CD4-positive, alpha-beta T cell treated with Interleukin-2 at 100 ng/mL for 4 hours (primary cell): ENCODE data around the gene BABAM2.
"Not testable (repeated sequence)": the region's sequence is repeated elsewhere in the genome, so short reads cannot be mapped to it uniquely, and the experiment has no call there.

Source experiments
- DNase-seq: peaks from one replicate; pipeline ENCODE4 v3.0.0-alpha.2; 2020; ENCODE audit warnings: low spot score

Gene BABAM2

GRCh38 chr2:28332696-28333095 lies 442.2 kb downstream of the BABAM2 start:
- no peak for DNase-seq

GRCh38 chr2:28333606-28334526 lies 443.3 kb downstream of the BABAM2 start:
- no peak for DNase-seq

GRCh38 chr2:28334527-28334894 lies 444.0 kb downstream of the BABAM2 start:
- no peak for DNase-seq

- not testable (repeated sequence) for DNase-seq
Observed at GRCh38 chr2:28335265-28335664, 444.7 kb downstream of the BABAM2 start.

GRCh38 chr2:28335666-28336065 lies 445.1 kb downstream of the BABAM2 start:
- no peak for DNase-seq

GRCh38 chr2:28336264-28336980 lies 445.9 kb downstream of the BABAM2 start:
- DNase-seq, result no peak

- DNase-seq, result no peak
Observed at GRCh38 chr2:28336982-28337627, 446.6 kb downstream of the BABAM2 start.

- no peak for DNase-seq
Observed at GRCh38 chr2:28338046-28338817, 447.7 kb downstream of the BABAM2 start.

GRCh38 chr2:28338831-28339321 lies 448.3 kb downstream of the BABAM2 start:
- no peak for DNase-seq

GRCh38 chr2:28339516-28340175 lies 449.1 kb downstream of the BABAM2 start:
- DNase-seq, result no peak

GRCh38 chr2:28340312-28341202 lies 450.0 kb downstream of the BABAM2 start:
- DNase-seq, result no peak

GRCh38 chr2:28341208-28341891 lies 450.8 kb downstream of the BABAM2 start:
- no peak for DNase-seq

- no peak for DNase-seq
Observed at GRCh38 chr2:28342081-28342967, 451.8 kb downstream of the BABAM2 start.

- DNase-seq, result no peak
Observed at GRCh38 chr2:28343184-28343942, 452.8 kb downstream of the BABAM2 start.

- no peak for DNase-seq
Observed at GRCh38 chr2:28343971-28344715, 453.6 kb downstream of the BABAM2 start.

- DNase-seq, result no peak
Observed at GRCh38 chr2:28344756-28345373, 454.3 kb downstream of the BABAM2 start.

- no peak for DNase-seq
Observed at GRCh38 chr2:28345619-28346018, 455.1 kb downstream of the BABAM2 start.
